ENCODE measurements around the gene TRIM38.

The TRIM38 gene

GRCh38 chr6:26029570-26029856, 66.9 kb downstream of the TRIM38 start:
- no peak for DNase-seq

DNA sequence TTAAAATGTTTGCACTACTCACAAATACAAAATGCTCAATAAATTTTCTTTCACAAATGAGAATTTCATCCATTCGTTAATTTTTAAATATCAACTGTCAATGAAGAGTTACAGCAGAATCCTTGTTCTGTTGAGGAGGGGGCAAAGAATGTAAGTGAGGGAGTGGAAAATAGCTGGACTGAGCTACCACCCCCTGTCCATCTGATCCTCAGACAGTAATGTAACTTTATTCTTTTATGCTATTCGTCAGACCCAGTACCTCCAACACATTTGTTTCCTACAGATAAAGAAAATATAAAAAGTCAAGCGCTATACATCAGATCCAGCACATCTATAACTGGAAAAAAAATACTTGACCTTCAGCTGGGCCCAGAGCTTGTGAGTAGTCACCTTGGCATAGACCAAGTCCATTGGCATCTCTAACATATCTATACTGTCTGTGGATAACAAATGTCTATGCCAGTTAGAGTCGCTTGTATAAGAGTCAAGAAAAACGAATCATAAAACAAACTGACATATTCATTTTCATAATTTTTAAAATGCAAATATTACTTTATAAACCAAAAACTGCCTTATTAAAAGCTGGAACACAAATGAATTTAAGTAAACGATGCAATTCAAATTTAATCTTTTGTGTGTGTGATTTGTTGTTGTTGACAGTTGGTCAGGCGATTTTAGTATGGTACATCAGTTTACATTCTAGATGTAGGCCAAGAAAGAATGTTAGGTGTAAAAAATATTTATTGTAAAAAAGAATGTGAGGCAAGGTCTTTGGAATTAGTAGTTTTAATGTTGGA, 67.5 kb downstream of the TRIM38 start:
- no peak for DNase-seq

DNA sequence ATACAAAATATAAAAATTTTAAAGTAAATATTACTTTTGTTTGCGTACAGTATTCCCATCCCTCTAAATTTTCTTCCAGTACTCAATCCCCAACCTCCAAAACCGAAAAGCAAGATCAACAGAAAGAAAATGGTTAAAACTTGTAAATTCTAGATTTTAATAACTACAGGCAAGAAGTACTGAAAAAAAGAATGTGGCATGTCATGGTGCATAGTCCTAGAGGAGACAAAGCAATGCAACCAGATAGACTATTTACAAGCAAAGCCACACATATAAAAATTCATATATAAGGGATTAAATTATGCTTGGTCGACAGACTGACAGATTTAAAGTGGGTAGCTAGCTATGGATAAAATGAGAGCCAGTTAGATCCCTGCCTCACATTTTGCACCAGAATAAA, 68.1 kb downstream of the TRIM38 start:
- no peak for DNase-seq

DNA sequence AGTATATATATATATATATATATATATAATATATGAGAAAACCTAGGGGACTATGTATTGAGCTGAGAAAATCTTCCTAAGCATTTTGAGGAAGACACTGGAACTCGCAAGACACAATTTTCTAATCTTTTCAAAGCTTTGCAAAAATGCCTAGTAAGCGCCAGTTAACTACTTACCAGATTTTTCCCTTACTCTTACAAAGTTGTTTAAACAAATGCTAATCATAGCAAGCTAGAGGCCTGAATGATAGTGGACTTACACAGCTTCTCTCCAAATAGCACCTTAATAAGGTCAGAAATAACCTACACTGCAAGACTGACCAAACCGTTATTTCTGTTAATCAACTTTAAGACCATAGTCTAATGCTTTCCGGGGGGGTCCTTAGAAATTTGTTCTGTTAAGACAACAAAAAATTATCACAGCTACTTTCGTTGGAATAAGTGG, 68.6 kb downstream of the TRIM38 start:
- DNase-seq = peak; percentile 32

GRCh38 chr6:26031595-26032339, 69.2 kb downstream of the TRIM38 start:
- DNase-seq = peak; percentile 93

DNA sequence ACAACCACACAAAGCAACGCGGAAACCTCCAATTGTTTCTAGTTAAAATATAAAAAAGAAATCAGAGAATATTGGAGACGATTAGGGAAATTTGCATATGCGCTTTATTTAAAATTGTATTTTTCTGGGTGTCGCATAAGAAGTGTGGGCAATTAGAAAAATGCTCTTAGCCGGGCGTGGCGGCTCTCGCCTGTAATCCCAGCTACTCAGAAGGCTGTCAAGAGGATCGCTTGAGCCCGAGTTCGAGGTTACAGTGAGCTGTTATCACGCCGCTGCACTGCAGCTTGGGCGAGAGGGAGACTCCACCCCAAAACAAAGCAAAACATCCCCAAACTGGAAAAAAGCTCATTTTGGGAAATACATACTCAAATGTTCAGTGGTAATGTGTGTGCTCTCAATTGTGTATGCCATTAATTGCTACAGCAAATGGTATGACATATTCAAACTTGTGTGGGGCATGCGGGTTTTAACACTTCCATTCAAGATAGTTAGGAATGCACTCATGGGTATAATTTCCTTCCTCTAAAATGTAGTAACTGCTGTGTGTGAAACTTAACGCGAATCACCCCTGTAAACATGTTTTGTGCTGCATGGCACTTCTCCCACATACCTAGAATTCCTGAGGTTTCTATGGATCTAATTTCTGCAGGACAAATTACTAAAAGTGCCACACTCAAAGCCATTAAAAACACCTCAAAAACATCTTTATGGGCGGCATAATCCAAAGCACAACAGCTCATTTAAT, 69.9 kb downstream of the TRIM38 start:
- peak; percentile 37 for DNase-seq

DNA sequence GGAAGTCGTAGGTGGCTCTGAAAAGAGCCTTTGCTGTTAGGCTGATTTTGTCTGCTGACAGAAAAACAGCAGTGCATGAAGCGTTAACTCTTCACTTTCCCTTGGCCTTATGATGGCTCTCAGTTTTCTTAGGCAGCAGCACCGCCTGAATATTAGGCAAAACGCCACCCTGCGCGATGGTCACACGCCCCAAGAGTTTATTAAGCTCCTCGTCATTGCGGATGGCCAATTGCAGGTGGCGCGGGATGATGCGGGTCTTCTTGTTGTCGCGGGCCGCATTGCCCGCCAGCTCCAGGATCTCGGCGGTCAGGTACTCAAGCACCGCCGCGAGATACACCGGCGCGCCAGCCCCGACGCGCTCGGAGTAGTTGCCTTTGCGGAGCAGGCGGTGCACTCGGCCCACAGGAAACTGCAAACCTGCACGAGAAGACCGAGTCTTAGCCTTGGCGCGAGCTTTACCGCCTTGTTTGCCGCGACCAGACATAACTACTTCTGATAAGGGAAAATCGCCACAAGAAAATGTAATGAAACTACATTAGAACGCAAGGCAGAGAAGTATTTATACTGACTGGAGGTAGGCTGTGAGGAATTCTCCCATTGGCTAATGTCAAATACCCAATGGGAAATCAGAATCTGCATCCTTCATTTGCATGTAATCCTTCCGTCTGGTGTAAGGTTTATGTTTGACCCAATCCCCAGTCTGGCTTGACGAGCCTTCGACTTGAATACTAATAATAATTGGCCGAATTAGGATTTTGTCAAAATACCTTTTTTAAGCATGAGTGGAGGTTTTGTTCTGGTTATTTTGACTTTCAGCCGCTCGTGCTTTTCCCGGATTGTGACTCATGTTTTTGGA, 70.7 kb downstream of the TRIM38 start:
- peak; percentile 77 for DNase-seq

- DNase-seq = no peak
Measured at GRCh38 chr6:26033941-26034354, 71.3 kb downstream of the TRIM38 start.

- no peak for DNase-seq
Measured at GRCh38 chr6:26034905-26035304, 72.3 kb downstream of the TRIM38 start.

Measured in GDM1 (cell line).